GM21423 (cell line): ENCODE measurements around the gene KLF15.

Experiments
- ATAC-seq: cut with Tn5 transposase; IDR thresholded peaks from one replicate; pipeline ENCODE4 v1.9.1; 2021; ENCODE audit warnings: mild to moderate bottlenecking, moderate library complexity; ENCODE audit not compliant: unreplicated experiment

KLF15 gene

DNA sequence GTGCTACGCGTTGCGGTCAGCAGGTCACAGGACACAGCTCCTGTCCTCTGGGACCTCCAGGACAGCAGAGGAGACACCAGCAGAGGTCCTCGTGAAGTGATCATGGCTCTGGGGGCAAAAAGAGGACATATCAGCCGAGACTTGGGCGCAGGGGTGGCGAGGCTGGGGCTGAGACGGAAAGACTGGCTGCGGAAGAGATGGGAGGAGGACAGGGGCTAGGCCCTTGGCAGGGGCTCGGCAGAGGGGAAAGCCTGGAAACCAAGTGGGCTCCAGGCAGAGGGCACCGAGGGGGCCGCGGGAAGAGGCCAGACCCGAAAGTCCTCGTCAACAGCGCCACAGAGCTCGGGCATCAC, 32.6 kb upstream of the KLF15 start:
- no peak for ATAC-seq

DNA sequence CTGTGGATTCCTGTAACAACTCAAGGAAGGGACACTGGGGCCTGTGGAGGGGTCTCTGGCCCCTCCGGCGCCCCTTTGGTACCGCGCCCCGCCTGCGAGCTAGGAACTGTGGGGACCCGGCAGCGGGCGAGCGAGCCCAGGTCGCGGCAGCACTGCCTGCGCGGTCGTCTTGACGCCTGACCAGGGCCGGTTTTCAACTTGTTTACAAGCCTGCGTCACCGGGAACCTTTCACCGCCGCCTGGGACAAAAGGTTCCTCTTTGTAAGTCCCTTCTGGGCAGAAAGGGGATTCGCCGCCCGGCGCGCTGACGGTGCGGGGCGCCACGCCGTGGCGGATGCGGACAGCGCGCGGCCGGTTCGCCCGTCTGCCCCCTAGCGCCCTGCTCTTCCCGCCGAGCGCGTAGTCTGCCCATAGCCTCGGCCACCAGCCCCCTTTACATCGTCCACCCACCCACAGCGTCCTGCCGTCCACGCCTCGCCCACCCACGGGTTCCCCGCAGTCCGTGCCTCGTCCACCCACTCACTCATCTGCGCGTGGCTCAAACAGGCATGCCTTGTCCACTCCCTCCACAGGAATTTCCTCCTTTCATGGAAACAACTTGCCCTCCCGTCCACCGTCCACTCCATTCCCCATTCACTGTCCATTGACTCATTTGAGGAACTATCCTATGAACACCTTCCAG, 32.0 kb upstream of the KLF15 start:
- no peak for ATAC-seq

- no peak for ATAC-seq
Measured at GRCh38 chr3:126381966-126382365, 24.8 kb upstream of the KLF15 start.

- ATAC-seq = no peak
Measured at GRCh38 chr3:126380011-126380768, 23.0 kb upstream of the KLF15 start.

GRCh38 chr3:126378341-126378751, 21.1 kb upstream of the KLF15 start:
- ATAC-seq = no peak

DNA sequence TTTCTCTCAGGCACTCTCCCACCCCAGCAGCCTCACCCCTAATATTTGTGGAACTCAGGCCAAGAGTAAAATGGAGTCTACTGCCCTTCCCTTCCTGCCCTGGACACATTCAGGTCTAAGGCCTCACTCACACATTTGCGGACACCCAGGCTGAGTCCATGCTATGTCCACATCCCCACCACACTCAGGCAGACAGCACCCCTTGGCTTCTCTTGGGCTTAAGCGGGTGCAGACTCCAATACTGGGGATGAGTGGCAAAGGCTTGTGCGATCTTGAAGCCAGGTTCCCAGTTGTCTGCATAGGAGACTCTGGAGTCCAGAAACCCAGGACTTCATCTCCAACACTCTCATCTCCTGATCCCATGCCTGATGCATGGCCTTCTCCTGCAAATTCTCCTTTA, 20.0 kb upstream of the KLF15 start:
- no peak for ATAC-seq

DNA sequence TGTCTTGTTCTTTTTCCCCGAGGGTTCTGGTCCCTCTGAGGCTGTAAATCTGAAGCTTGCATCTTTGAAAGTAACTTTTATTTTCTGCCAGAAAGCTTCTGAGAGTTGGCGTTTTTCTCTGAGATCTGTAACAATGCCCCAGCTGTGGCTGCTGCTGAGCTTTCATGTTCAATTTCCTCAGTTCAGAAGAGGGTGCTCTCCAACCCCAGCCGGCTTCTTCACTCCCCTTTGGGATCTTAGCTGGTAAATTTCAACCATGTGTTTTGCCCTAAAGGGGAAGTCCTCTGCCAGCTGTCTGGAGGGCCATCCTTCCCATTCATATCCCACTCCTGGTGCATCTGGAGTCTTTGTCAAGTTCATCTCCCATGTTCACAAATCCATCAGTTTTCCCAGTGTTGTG, 19.2 kb upstream of the KLF15 start:
- ATAC-seq = no peak

- no peak for ATAC-seq
Measured at GRCh38 chr3:126375835-126376331, 18.7 kb upstream of the KLF15 start.

DNA sequence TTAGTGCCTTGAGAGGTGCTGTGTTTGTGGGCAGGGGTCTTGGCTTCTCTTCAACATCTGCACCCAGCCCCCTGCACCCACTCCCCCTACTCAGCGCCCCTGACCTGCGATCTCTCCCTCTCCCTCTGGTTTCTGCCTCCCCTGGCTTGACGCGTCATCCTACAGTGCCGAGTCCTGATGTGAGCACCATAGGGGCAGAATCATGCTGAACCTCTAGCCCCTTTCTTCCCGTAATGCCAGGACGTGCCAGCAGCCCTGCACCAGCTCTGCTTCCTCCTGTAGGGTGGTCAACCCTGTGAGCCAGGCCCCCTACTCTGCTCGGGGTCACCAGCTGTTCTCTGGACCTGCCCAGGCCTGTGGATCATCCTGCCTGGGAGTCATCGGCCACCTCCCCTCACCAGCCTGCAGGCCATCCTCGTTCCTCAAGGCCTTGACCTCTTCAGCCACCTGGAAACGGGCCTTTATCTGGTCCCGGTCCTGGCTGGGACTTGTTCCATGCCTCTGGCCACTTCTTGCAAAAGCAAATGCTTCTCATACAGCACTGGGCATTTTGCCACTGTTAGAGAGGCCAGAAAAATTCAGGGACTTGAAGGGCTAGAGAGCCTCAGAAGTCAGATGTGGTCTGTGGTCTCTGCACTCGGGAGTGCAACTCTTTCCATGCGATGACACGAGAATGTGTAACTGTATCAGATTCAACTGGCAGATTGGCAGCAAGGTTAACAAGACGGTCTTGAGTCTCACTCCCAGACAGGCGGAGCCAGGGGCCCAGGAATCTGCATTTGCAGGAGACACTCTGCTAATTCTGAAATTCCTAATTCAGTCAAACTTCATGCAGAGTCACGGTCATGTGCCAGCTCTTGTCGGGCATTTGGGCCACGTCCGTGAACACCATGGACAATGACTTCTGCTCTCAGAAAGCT, 16.7 kb upstream of the KLF15 start:
- no peak for ATAC-seq

- no peak for ATAC-seq
Measured at GRCh38 chr3:126373146-126373613, 16.0 kb upstream of the KLF15 start.

DNA sequence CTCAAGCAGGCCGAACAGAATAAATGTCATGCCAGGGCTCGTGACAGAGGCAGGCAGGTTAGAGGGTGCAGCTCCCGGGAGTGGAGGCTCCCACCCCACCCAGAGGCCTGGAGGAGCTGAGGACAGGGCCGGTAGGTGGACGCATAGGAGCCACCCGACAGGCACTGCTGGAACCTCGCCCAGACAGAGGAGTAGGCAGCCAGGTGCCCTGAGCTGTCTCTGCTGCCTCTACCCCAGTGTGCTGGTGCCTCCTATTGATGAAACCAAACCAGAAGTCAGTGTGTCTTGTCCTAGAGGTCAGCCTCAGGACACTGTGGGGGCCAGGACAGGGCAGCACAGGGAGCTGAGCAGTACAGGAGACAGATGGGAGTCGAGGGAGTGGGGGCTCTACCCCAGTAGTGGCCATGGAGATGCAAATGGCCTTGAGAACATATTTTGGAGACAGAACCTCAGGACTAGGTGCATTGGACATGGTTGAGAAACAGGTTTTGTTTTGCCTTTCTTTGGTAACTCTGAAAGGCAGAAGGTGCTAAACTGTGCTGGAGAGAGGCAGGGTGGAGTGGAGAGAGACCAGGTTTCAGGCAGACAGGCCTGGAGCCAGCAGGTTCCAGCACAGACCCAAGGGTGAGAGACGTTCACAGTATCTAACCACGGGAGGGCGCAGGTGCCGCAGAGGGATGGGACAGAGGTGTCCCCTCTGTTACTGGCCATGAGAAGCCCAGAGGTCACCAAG, 15.4 kb upstream of the KLF15 start:
- no peak for ATAC-seq

DNA sequence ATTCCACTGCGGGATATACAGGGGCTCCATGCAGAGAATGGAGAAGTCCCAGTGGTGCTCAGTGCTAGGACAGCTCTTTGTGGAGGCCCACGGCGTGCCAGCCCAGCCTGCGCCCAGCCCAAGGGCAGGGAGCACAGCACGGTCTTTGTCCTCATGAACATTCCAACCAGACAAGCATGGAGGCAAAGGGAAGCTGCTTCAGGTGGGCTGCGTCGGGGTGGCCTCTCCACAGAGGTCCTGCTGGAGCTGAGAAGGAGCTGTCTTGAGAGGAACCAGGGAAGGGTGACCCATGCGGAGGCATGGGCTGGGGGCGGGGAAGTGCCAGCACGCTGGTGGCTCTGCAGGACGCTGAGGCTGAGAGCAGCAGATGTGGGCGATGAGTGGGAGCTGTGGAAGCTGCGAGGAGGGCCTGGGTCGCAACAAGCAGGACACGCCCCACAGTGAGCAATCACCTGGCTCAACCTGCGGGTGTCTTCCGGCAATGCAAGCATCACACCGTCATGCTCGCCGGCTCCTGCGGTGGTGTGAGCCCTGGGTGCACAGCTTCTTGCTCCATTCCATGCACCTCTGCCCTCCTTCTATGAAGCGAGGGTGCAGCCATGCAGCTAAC, 14.0 kb upstream of the KLF15 start:
- ATAC-seq = no peak

DNA sequence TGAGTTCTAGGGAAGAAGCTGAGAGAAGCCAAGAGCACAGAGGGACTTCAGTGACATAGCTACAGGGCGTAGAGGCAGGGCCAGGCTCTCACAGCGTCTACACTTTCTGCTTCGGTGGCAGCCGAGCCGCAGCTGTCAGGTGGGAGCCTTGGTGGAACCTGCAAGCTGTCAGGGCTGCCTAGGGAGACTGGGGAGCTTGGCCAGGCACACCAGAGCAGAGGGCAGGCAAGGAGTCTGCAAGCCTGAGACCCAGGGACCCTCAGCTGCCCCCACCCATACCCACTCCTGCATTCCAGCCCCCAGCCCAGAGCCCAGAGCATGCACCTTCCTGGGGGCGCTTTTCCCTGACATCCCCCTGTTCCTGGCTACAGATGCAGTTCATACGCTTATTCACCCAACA, 13.4 kb upstream of the KLF15 start:
- no peak for ATAC-seq

- no peak for ATAC-seq
Measured at GRCh38 chr3:126370055-126370454, 12.8 kb upstream of the KLF15 start.

DNA sequence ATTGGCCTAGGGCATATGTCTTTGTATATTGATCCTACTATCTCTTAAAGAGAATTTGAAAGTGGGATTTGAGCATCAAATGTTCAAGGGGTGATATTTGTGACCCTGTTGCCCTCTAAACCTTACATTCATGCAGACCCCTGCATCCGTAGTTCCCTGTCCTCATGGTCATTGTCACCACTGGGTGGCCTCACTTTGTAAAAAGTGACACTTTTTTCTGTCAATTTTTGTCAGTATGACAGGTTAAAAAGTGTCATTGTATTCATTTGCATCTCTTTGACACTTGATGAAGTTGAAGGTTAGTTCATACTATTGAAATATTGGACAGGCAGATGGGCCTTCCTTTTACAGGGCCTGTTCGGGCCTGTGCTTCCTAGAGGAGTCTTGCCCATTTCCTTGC, 12.3 kb upstream of the KLF15 start:
- no peak for ATAC-seq

- no peak for ATAC-seq
Measured at GRCh38 chr3:126367316-126367805, 10.2 kb upstream of the KLF15 start.

DNA sequence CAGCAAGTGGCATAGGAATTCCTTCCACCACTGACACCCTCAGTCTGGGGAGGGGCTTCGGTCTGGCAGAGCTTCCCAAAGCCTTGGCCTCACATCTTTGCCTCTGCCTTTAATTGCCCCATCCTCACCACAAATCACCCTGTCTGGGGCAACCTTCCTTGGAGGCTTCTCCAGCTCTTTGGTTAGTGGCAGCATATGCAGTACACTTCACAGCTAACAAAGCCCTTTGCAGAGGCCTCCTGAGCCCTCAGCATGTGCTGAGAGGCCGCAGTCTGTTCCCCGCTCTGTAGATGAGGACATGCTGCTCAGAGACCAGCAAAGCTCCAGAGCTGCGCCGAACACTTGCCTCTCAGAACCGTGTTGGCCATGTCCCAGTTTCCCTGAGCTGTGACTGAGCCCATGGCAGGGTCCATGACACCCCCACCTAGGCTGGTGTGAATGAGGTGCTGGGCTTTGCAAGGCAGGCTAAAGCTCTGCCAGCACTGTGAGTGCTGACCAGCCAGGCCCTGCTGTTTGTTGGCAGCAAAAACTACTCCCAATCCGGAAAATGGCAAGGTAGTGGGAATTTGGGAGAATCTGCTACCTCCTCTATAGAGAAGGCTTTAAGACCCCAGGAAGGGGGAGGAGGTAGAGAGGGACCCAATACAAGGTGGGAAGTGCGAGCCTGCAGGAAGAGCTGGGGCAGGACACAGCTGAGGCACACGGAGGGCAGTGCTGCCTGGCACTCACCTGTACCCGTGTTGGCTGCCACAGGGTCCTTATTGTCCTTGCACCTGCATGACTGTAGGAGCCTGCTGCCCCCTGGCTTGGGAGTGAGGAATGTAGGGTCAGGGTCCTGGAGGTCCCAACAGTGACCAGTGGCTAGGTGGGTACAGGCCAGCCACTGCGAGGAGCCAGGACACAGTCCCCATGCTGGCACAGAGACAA, 8.4 kb upstream of the KLF15 start:
- no peak for ATAC-seq

- ATAC-seq = no peak
Measured at GRCh38 chr3:126364731-126365301, 7.6 kb upstream of the KLF15 start.
